IMR-90 (cell line): ENCODE results near the gene TMCO1. TPM values are rescaled to one million over a fixed set of nuclear protein-coding genes. Genes with fewer than 3 reads are reported as not detected.
A peak's percentile ranks its signal among the peaks of the same experiment; 100 is the strongest.
"Not testable (repeated sequence)": the region's sequence is repeated elsewhere in the genome, so short reads cannot be mapped to it uniquely, and the experiment has no call there.

Experiments
- ATAC-seq: fragments of 200-7000 bp; cut with Tn5 transposase; 2 replicates; pipeline ENCODE4 v1.9.1; 2020; ENCODE audit warnings: low read depth, mild to moderate bottlenecking, moderate library complexity
- BruUV-seq: library from RNA; stranded (reverse); fragments of 400-500 nt; replicated peaks from 2 replicates; lab custom pipeline; 2021; lab: Mats Ljungman, UMichigan
- CTCF ChIA-PET: fragments of 300-600 bp; formaldehyde crosslinking; extraction: SDS; loops from one replicate; lab custom pipeline; 2021; ENCODE audit warnings: antibody characterized with exemption; lab: Yijun Ruan, JAX
- POLR2A ChIA-PET: fragments of 300-600 bp; sonication (Branson Sonifier 250); formaldehyde crosslinking; loops from one replicate; lab custom pipeline; 2022; ENCODE audit warnings: antibody characterized with exemption; ENCODE audit not compliant: unreplicated experiment; lab: Charles Lee
- DNase-seq: peaks from one replicate; pipeline ENCODE4 v3.0.0; 2013
- H2AFZ ChIP-seq: replicated peaks from 2 replicates; pipeline ENCODE3; 2013; ENCODE audit warnings: low read length, mild to moderate bottlenecking; ENCODE audit not compliant: poor library complexity
- H2AK5ac ChIP-seq: 2 replicates; pipeline ENCODE4 v1.6.1; 2013; ENCODE audit warnings: low read depth, low read length, inconsistent platforms
- H2AK9ac ChIP-seq: replicated peaks from 2 replicates; pipeline ENCODE3; 2013; ENCODE audit warnings: mild to moderate bottlenecking, low read depth, low read length, moderate library complexity; ENCODE audit not compliant: poor library complexity
- H2BK120ac ChIP-seq: 2 replicates; pipeline ENCODE4 v1.6.1; 2013; ENCODE audit warnings: low read depth, low read length, inconsistent platforms
- H2BK15ac ChIP-seq: 3 replicates; pipeline ENCODE4 v1.6.1; 2013; ENCODE audit warnings: low read depth, low read length, inconsistent platforms
- H2BK20ac ChIP-seq: 2 replicates; pipeline ENCODE4 v1.6.1; 2013; ENCODE audit warnings: low read depth, mild to moderate bottlenecking, inconsistent platforms, low read length, moderate library complexity
- H2BK5ac ChIP-seq: 2 replicates; pipeline ENCODE4 v1.6.1; 2013; ENCODE audit warnings: mild to moderate bottlenecking, low read depth, low read length, inconsistent platforms; ENCODE audit not compliant: poor library complexity, severe bottlenecking
- H3K14ac ChIP-seq: replicated peaks from 2 replicates; pipeline ENCODE4 v1.6.1; 2013; ENCODE audit warnings: low read depth, low read length, inconsistent platforms
- H3K18ac ChIP-seq: 2 replicates; pipeline ENCODE4 v1.6.1; 2013; ENCODE audit warnings: low read depth, low read length, control low read depth
- H3K23ac ChIP-seq: 2 replicates; pipeline ENCODE4 v1.6.1; 2013; ENCODE audit warnings: low read depth, low read length, inconsistent platforms
- H3K27ac ChIP-seq: 2 replicates; pipeline ENCODE4 v1.5.1; 2013; ENCODE audit warnings: mild to moderate bottlenecking, control low read depth, low read length; ENCODE audit not compliant: insufficient read depth
- H3K27me3 ChIP-seq: 2 replicates; pipeline ENCODE4 v1.6.1; 2013; ENCODE audit warnings: low read length; ENCODE audit not compliant: control insufficient read depth, insufficient read depth
- H3K36me3 ChIP-seq: 2 replicates; pipeline ENCODE4 v1.6.1; 2013; ENCODE audit warnings: low read length, mixed read lengths; ENCODE audit not compliant: control insufficient read depth, insufficient read depth
- H3K4ac ChIP-seq: 2 replicates; pipeline ENCODE4 v1.6.1; 2013; ENCODE audit warnings: low read depth, low read length, inconsistent platforms
- H3K4me1 ChIP-seq: 2 replicates; pipeline ENCODE4 v1.6.1; 2013; ENCODE audit warnings: low read length, mixed read lengths; ENCODE audit not compliant: control insufficient read depth, insufficient read depth
- H3K4me2 ChIP-seq: 2 replicates; pipeline ENCODE4 v1.6.1; 2013; ENCODE audit warnings: low read depth, mild to moderate bottlenecking, control low read depth, low read length, moderate library complexity
- H3K4me3 ChIP-seq: 2 replicates; pipeline ENCODE4 v1.5.1; 2013; ENCODE audit warnings: low read depth, mild to moderate bottlenecking, control low read depth, low read length, moderate library complexity; ENCODE audit not compliant: insufficient read depth
- H3K56ac ChIP-seq: 2 replicates; pipeline ENCODE4 v1.6.1; 2013; ENCODE audit warnings: low read length, inconsistent platforms; ENCODE audit not compliant: insufficient read depth; ENCODE audit errors: extremely low read depth
- H3K79me1 ChIP-seq, 2 experiments: 2 replicates each; pipeline ENCODE4 v1.6.1; 2013; ENCODE audit warnings: low read length in 2 of 2, inconsistent platforms in 1 of 2, low read depth in 1 of 2
- H3K9ac ChIP-seq: 2 replicates; pipeline ENCODE4 v1.6.1; 2013; ENCODE audit warnings: low read depth, low read length, control low read depth
- H3K9me1 ChIP-seq: 2 replicates; pipeline ENCODE4 v1.6.1; 2013; ENCODE audit warnings: low read length, inconsistent platforms; ENCODE audit not compliant: insufficient read depth
- H3K9me3 ChIP-seq: 2 replicates; pipeline ENCODE4 v1.6.1; 2013; ENCODE audit warnings: low read length; ENCODE audit not compliant: control insufficient read depth, insufficient read depth
- H4K20me1 ChIP-seq: 2 replicates; pipeline ENCODE4 v1.6.1; 2013; ENCODE audit warnings: low read length, inconsistent platforms; ENCODE audit not compliant: insufficient read depth
- H4K5ac ChIP-seq: 2 replicates; pipeline ENCODE4 v1.6.1; 2013; ENCODE audit warnings: mild to moderate bottlenecking, low read depth, low read length, control low read depth
- H4K8ac ChIP-seq, 2 experiments: 2 replicates each; pipeline ENCODE4 v1.6.1; 2013; ENCODE audit warnings: low read depth in 2 of 2, low read length in 2 of 2, control low read depth in 1 of 2, inconsistent platforms in 1 of 2
- H4K91ac ChIP-seq: 2 replicates; pipeline ENCODE4 v1.6.1; 2013; ENCODE audit warnings: low read depth, low read length, inconsistent platforms; ENCODE audit not compliant: insufficient read depth
- BHLHE40 ChIP-seq: fragments of 150-350 bp; IDR thresholded peaks from 2 replicates; pipeline ENCODE4 v1.6.1; 2016; ENCODE audit warnings: mild to moderate bottlenecking, low read depth, low read length
- MAFK ChIP-seq: IDR thresholded peaks from 2 replicates; pipeline ENCODE4 v1.6.1; 2012; ENCODE audit warnings: low read depth, low read length, improper control_type of control experiment
- WGBS, 2 experiments: methylation state at CpG; one replicate each; pipeline versions ENCODE4 v1.1.5 to v1.1.7; 2013; ENCODE audit warnings: missing lambda C conversion rate in 2 of 2; ENCODE audit not compliant: insufficient read length in 1 of 2; ENCODE audit errors: extremely low coverage in 2 of 2; 5-methylcytosine and 5-hydroxymethylcytosine counted together
- dilution Hi-C: fragments of 300-500 bp; cut with HindIII; formaldehyde crosslinking; loops from one replicate; pipeline ENCODE4 v1.14.3; 2018; ENCODE audit warnings: low sequenced_read_pairs; ENCODE audit not compliant: unreplicated experiment
- in situ Hi-C: fragments of 300-500 bp; cut with MboI; formaldehyde crosslinking; loops from 3 replicates; pipeline ENCODE4 v1.14.3; 2019; ENCODE audit warnings: low sequenced_read_pairs, inconsistent platforms, mixed read lengths
- intact Hi-C: fragments of 100-400 bp; cut with micrococcal nuclease; formaldehyde crosslinking; loops from 2 replicates; pipeline ENCODE4 v1.10.0; 2022
- polyA plus RNA-seq, 3 experiments: library from polyadenylated mRNA; depleted of rRNA; stranded (reverse); fragments of >200 nt; gene quantifications; 2 replicates each; pipeline ENCODE4 v1.2.3, GENCODE V29; 2012; ENCODE audit warnings: low replicate concordance in 1 of 3
- total RNA-seq: library from RNA; depleted of rRNA; stranded (reverse); fragments of >200 nt; gene quantifications from 2 replicates; pipeline ENCODE4 v1.2.3, GENCODE V29; 2012

TMCO1 gene
- total and polyA plus RNA-seq, 2 of the 4 experiments (the other 2 are of a cell fraction): 86.4 to 113 TPM

DNA sequence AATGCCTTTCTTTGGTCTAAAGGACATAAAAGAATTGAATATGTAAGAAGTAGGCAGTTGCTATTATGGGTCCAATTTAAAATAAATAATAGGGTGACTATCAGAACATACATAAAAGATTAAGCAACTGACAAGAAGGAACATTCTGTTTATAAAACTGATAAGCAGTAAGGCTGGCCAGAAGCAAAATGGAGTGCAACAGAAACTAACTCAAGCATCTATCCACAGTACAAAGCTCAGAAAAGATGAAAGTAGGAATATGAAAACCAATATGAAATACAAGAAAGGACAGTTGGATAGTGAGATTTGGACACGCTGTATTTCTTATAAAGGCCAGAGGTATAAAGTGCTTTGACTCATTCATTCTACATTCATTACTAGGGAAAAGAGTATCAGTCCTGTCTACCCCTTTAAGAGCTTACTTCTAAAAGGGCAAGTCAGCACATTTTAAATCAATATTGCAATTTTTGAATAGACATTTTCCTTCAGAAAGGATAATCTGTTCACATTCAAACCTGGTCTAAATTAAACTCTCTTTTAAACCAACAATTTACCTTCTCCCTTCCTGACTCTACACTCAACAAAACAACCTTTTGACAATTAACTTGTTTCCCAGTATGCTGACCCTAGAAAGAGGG, 84.7 kb downstream of the TMCO1 start:
- no peak overlapping the region for H3K27ac ChIP-seq
- H3K4me2 ChIP-seq: no peak overlapping the region
- H2BK20ac ChIP-seq: no peak overlapping the region
- H3K14ac ChIP-seq: no peak overlapping the region
- no TSS peak for BruUV-seq
- H3K18ac ChIP-seq: no peak overlapping the region
- ATAC-seq (peak; percentile 60), DNase-seq (no peak)
- dilution Hi-C loops: no loop called here
- peaks cover 3% of the 10 kb centered on the region; the same call in 1 of the 2 replicates for H4K20me1 ChIP-seq
- H2BK120ac ChIP-seq: no peak overlapping the region
- no peak overlapping the region for H2AFZ ChIP-seq
- H2AK5ac ChIP-seq: no peak overlapping the region
- H4K8ac ChIP-seq: no peak overlapping the region
- H2AK9ac ChIP-seq: no peak overlapping the region
- H4K91ac ChIP-seq: no peak overlapping the region
- H4K5ac ChIP-seq: no peak overlapping the region
- no peaks in the 10 kb centered on the region for H3K9me3 ChIP-seq
- intact Hi-C loops: no loop called here
- H2BK15ac ChIP-seq: no peak overlapping the region
- CTCF ChIA-PET: no interaction called here
- H3K9ac ChIP-seq: no peak overlapping the region
- H3K36me3 ChIP-seq: peaks cover 26% of the 10 kb centered on the region
- POLR2A ChIA-PET: no interaction called here
- H3K4ac ChIP-seq: no peak overlapping the region
- WGBS, 2 experiments: no CpG with 5 or more reads among the region's 1 CpG
- no peak overlapping the region for H3K23ac ChIP-seq
- in situ Hi-C loops: no loop called here
- H3K56ac ChIP-seq: no peak overlapping the region
- no peaks in the 10 kb centered on the region for H3K4me1 ChIP-seq
- no peak overlapping the region for H2BK5ac ChIP-seq
- no peaks in the 10 kb centered on the region; the same call in 1 of the 2 replicates for H3K9me1 ChIP-seq
- H3K4me3 ChIP-seq: no peak overlapping the region
- H3K79me1 ChIP-seq: peaks cover 28 to 30% of the 10 kb centered on the region in 2 experiments
- TF ChIP-seq BHLHE40 (no peak), MAFK (peak; percentile 89)
- H3K27me3 ChIP-seq: no peaks in the 10 kb centered on the region

DNA sequence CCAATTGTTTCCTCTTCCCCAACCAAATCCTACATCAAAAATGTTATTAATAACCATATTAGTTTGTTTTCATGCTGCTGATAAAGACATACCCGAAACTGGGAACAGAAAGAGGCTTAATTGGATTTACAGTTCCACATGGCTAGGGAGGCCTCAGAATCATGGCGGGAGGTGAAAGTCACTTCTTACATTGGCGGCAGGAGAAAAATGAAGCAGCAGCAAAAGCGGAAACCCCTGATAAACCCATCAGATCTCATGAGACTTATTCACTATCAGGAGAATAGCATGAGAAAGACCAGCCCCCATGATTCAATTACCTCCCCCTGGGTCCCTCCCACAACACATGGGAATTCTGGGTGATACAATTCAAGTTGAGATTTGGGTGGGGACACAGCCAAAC, 87.9 kb downstream of the TMCO1 start:
- H3K9me1 ChIP-seq, intact Hi-C loops, H3K9ac ChIP-seq, H3K23ac ChIP-seq, BruUV-seq, H2BK5ac ChIP-seq, H4K20me1 ChIP-seq, H2BK15ac ChIP-seq, H3K9me3 ChIP-seq, CTCF ChIA-PET, H3K27me3 ChIP-seq, H2BK20ac ChIP-seq, H4K8ac ChIP-seq, ATAC-seq, dilution Hi-C loops, H4K5ac ChIP-seq, H3K4me1 ChIP-seq, H3K27ac ChIP-seq, H2BK120ac ChIP-seq, H3K4me2 ChIP-seq, POLR2A ChIA-PET, H3K14ac ChIP-seq, H4K91ac ChIP-seq, H3K18ac ChIP-seq, DNase-seq, H2AK9ac ChIP-seq, H3K4me3 ChIP-seq, H3K4ac ChIP-seq, H2AK5ac ChIP-seq, H3K56ac ChIP-seq, H2AFZ ChIP-seq, in situ Hi-C loops: not testable (repeated sequence)
- WGBS, 2 experiments: no CpG with 5 or more reads among the region's 4 CpGs
- peaks cover 32% of the 10 kb centered on the region for H3K36me3 ChIP-seq
- H3K79me1 ChIP-seq: peaks cover 15 to 21% of the 10 kb centered on the region in 2 experiments
